H1 (cell line): ENCODE results near the gene BRICD5. TPM values are rescaled to one million over a fixed set of nuclear protein-coding genes. Genes with fewer than 3 reads are reported as not detected.

ENCODE experiments used
- CTCF ChIA-PET: fragments of 300-600 bp; sonication (Branson Sonifier 250); formaldehyde crosslinking; loops from one replicate; lab custom pipeline; 2021; ENCODE audit not compliant: partially characterized antibody; lab: Charles Lee
- POLR2A ChIA-PET: fragments of 300-600 bp; sonication (Branson Sonifier 250); formaldehyde crosslinking; loops from one replicate; lab custom pipeline; 2021; ENCODE audit warnings: inconsistent platforms; ENCODE audit not compliant: partially characterized antibody; lab: Charles Lee
- DNase-seq, 2 experiments: peaks; one replicate each; pipeline versions ENCODE4 v3.0.0 to v3.0.0-alpha.2; 2010 to 2022; ENCODE audit warnings: low spot score in 2 of 2, low read depth in 1 of 2, mixed read lengths in 1 of 2
- FAIRE-seq: peaks from 2 replicates; lab custom pipeline; 2011; peaks lifted over from hg19 to GRCh38; lab: Jason Lieb, UNC
- H2AFZ ChIP-seq: 2 replicates; pipeline ENCODE4 v1.8.1; 2012; ENCODE audit warnings: low read length, inconsistent platforms
- H2AK5ac ChIP-seq: 2 replicates; pipeline ENCODE4 v1.6.1; 2013; ENCODE audit warnings: low read depth, low read length
- H2BK120ac ChIP-seq: replicated peaks from 2 replicates; pipeline ENCODE3; 2013; ENCODE audit warnings: low read depth, low read length, inconsistent platforms
- H2BK12ac ChIP-seq: 2 replicates; pipeline ENCODE4 v1.6.1; 2013; ENCODE audit warnings: low read depth, low read length
- H2BK15ac ChIP-seq: 2 replicates; pipeline ENCODE4 v1.6.1; 2013; ENCODE audit warnings: low read length
- H2BK20ac ChIP-seq: 2 replicates; pipeline ENCODE4 v1.6.1; 2013; ENCODE audit warnings: low read length
- H2BK5ac ChIP-seq: 2 replicates; pipeline ENCODE4 v1.6.1; 2013; ENCODE audit warnings: low read depth, low read length
- H3K14ac ChIP-seq: 2 replicates; pipeline ENCODE4 v1.6.1; 2013; ENCODE audit warnings: inconsistent platforms; ENCODE audit not compliant: insufficient read length
- H3K18ac ChIP-seq: 2 replicates; pipeline ENCODE4 v1.6.1; 2013; ENCODE audit warnings: low read length; ENCODE audit errors: extremely low read depth
- H3K23ac ChIP-seq: 2 replicates; pipeline ENCODE4 v1.6.1; 2013; ENCODE audit warnings: inconsistent platforms; ENCODE audit not compliant: insufficient read length
- H3K23me2 ChIP-seq: 2 replicates; pipeline ENCODE4 v1.6.1; 2013; ENCODE audit warnings: low read depth, low read length
- H3K27ac ChIP-seq: 2 replicates; pipeline ENCODE4 v1.6.1; 2011; ENCODE audit warnings: low read depth, low read length, inconsistent platforms
- H3K27me3 ChIP-seq, 4 experiments: replicated peaks in 1 of 4; 1 replicate in 1 of 4; 2 replicates in 3 of 4; pipeline versions ENCODE4 v1.6.1 to v1.8.1; 2011 to 2013; ENCODE audit warnings: low read length in 3 of 4, mild to moderate bottlenecking in 3 of 4, inconsistent platforms in 2 of 4, mixed read lengths in 2 of 4, moderate library complexity in 1 of 4; ENCODE audit not compliant: control insufficient read depth in 3 of 4, insufficient read depth in 3 of 4; ENCODE audit errors: extremely low read depth in 1 of 4
- H3K36me3 ChIP-seq, 4 experiments: 2 replicates each; pipeline versions ENCODE4 v1.6.1 to v1.8.1; 2011 to 2013; ENCODE audit warnings: mild to moderate bottlenecking in 4 of 4, low read length in 3 of 4, moderate library complexity in 2 of 4, control low read depth in 1 of 4, inconsistent platforms in 1 of 4; ENCODE audit not compliant: insufficient read depth in 4 of 4, control insufficient read depth in 2 of 4
- H3K4ac ChIP-seq: replicated peaks from 2 replicates; pipeline ENCODE3; 2013; ENCODE audit warnings: low read length, low read depth, mixed read lengths, inconsistent platforms; ENCODE audit not compliant: insufficient read length
- H3K4me1 ChIP-seq, 4 experiments: replicated peaks in 1 of 4; 1 replicate in 1 of 4; 2 replicates in 3 of 4; pipeline versions ENCODE4 v1.6.1 to v1.8.1; 2011 to 2013; ENCODE audit warnings: low read length in 3 of 4, inconsistent platforms in 2 of 4, mixed read lengths in 1 of 4; ENCODE audit not compliant: insufficient read depth in 4 of 4, control insufficient read depth in 3 of 4
- H3K4me2 ChIP-seq, 2 experiments: 2 replicates each; pipeline versions ENCODE4 v1.6.1 to v1.8.1; 2011 to 2013; ENCODE audit warnings: low read depth in 2 of 2, low read length in 2 of 2, control low read depth in 1 of 2, inconsistent platforms in 1 of 2, mild to moderate bottlenecking in 1 of 2; ENCODE audit not compliant: insufficient read depth in 1 of 2
- H3K4me3 ChIP-seq, 4 experiments: fragments of 200-600, 300-600 bp in 1 of 4; sonication (generic), shearing (Covaris generic), sonication (Bioruptor Twin) in 1 of 4; 2 replicates each; pipeline versions ENCODE4 v1.5.1 to v1.8.1; 2011 to 2016; ENCODE audit warnings: low read length in 4 of 4, low read depth in 3 of 4, control low read depth in 2 of 4, inconsistent platforms in 2 of 4, mild to moderate bottlenecking in 2 of 4, mixed read lengths in 1 of 4, moderate library complexity in 1 of 4; ENCODE audit not compliant: insufficient read depth in 2 of 4; ENCODE audit errors: extremely low read depth in 1 of 4
- H3K56ac ChIP-seq: replicated peaks from 2 replicates; pipeline ENCODE3; 2013; ENCODE audit warnings: low read depth, mild to moderate bottlenecking, mixed read lengths, low read length, inconsistent platforms; ENCODE audit not compliant: insufficient read length
- H3K79me1 ChIP-seq: 2 replicates; pipeline ENCODE4 v1.6.1; 2013; ENCODE audit warnings: low read depth, low read length, control low read depth
- H3K79me2 ChIP-seq, 2 experiments: 2 replicates each; pipeline versions ENCODE4 v1.6.1 to v1.8.1; 2012 to 2013; ENCODE audit warnings: low read length in 2 of 2, mild to moderate bottlenecking in 2 of 2, inconsistent platforms in 1 of 2; ENCODE audit not compliant: insufficient read depth in 2 of 2, control insufficient read depth in 1 of 2
- H3K9ac ChIP-seq, 4 experiments: replicated peaks in 1 of 4; 1 replicate in 1 of 4; 2 replicates in 3 of 4; pipeline versions ENCODE4 v1.6.1 to v1.8.1; 2011 to 2013; ENCODE audit warnings: low read depth in 3 of 4, low read length in 3 of 4, control low read depth in 2 of 4, mild to moderate bottlenecking in 2 of 4, moderate library complexity in 2 of 4, inconsistent platforms in 1 of 4; ENCODE audit errors: extremely low read depth in 1 of 4
- H3K9me3 ChIP-seq, 2 experiments: 2 replicates each; pipeline versions ENCODE4 v1.6.1 to v1.8.1; 2012 to 2013; ENCODE audit warnings: mild to moderate bottlenecking in 2 of 2, moderate library complexity in 2 of 2, control low read depth in 1 of 2, inconsistent platforms in 1 of 2, low read depth in 1 of 2, low read length in 1 of 2, mixed read lengths in 1 of 2; ENCODE audit not compliant: insufficient read depth in 2 of 2
- H4K20me1 ChIP-seq, 2 experiments: replicated peaks in 1 of 2; 2 replicates each; pipeline versions ENCODE3 to v1.8.1; 2011 to 2013; ENCODE audit warnings: inconsistent platforms in 2 of 2, low read length in 2 of 2, mild to moderate bottlenecking in 1 of 2; ENCODE audit not compliant: insufficient read depth in 2 of 2, control insufficient read depth in 1 of 2
- H4K5ac ChIP-seq: 2 replicates; pipeline ENCODE4 v1.6.1; 2013; ENCODE audit warnings: low read length, low read depth, mixed read lengths, inconsistent platforms; ENCODE audit not compliant: insufficient read length
- H4K8ac ChIP-seq: 2 replicates; pipeline ENCODE4 v1.8.0; 2013; ENCODE audit warnings: mild to moderate bottlenecking, moderate library complexity, low read length, inconsistent platforms; ENCODE audit not compliant: insufficient read depth; ENCODE audit errors: extremely low read depth
- H4K91ac ChIP-seq: replicated peaks from 2 replicates; pipeline ENCODE3; 2013; ENCODE audit warnings: low read length, mixed read lengths, inconsistent platforms; ENCODE audit not compliant: insufficient read length
- ASH2L ChIP-seq: fragments of 200-600, 300-600 bp; sonication (generic); IDR thresholded peaks from one replicate; pipeline ENCODE4 v1.7.1; 2017; ENCODE audit warnings: low read length
- CBX8 ChIP-seq: fragments of 300-800, 300-1000 bp; sonication (generic); IDR thresholded peaks from 2 replicates; pipeline ENCODE4 v1.7.1; 2016; ENCODE audit warnings: low read depth, low read length, borderline replicate concordance
- EP300 ChIP-seq, 2 experiments: IDR thresholded peaks; 1 replicate in 1 of 2; 2 replicates in 1 of 2; pipeline ENCODE4 v1.6.1; 2011 to 2012; ENCODE audit warnings: low read depth in 2 of 2, low read length in 2 of 2, mild to moderate bottlenecking in 2 of 2, borderline replicate concordance in 1 of 2, inconsistent platforms in 1 of 2, moderate library complexity in 1 of 2
- GABPA ChIP-seq: IDR thresholded peaks from 2 replicates; pipeline ENCODE4 v1.6.1; 2011; ENCODE audit warnings: mild to moderate bottlenecking, low read length, moderate library complexity, borderline replicate concordance; ENCODE audit not compliant: insufficient read depth
- JUN ChIP-seq: IDR thresholded peaks from 2 replicates; pipeline ENCODE4 v1.6.1; 2011; ENCODE audit warnings: low read depth, mild to moderate bottlenecking, improper control_type of control experiment, low read length
- KDM5A ChIP-seq: fragments of 200-600 bp; IDR thresholded peaks from 2 replicates; pipeline ENCODE4 v1.7.1; 2012; ENCODE audit warnings: mild to moderate bottlenecking, low read length, inconsistent platforms, mixed read lengths
- NRF1 ChIP-seq: IDR thresholded peaks from 2 replicates; pipeline ENCODE4 v1.6.1; 2011; ENCODE audit warnings: mild to moderate bottlenecking, low read depth, low read length, improper control_type of control experiment
- POLR2AphosphoS5 ChIP-seq: IDR thresholded peaks from 2 replicates; pipeline ENCODE4 v1.6.1; 2011; ENCODE audit warnings: low read depth, low read length
- RBBP5 ChIP-seq: IDR thresholded peaks from 2 replicates; pipeline ENCODE4 v1.7.1; 2012; ENCODE audit warnings: low read depth, mild to moderate bottlenecking, inconsistent platforms, low read length, moderate library complexity, borderline replicate concordance
- SP4 ChIP-seq: IDR thresholded peaks from 2 replicates; pipeline ENCODE4 v1.6.1; 2012; ENCODE audit warnings: low read length, inconsistent platforms
- TBP ChIP-seq: IDR thresholded peaks from 2 replicates; pipeline ENCODE4 v1.6.1; 2011; ENCODE audit warnings: low read depth, low read length, improper control_type of control experiment
- WGBS, 2 experiments: shearing (Covaris generic) in 1 of 2; methylation state at CpG; one replicate each; pipeline versions ENCODE4 v1.1.6 to v1.1.7; 2013 to 2015; ENCODE audit warnings: low lambda C conversion rate in 2 of 2, mixed read lengths in 2 of 2, inconsistent platforms in 1 of 2, low coverage in 1 of 2, missing lambda C conversion rate in 1 of 2; ENCODE audit not compliant: insufficient replicate concordance in 2 of 2, insufficient coverage in 1 of 2, insufficient read length in 1 of 2; ENCODE audit errors: extremely low coverage in 1 of 2, missing lambda C conversion rate in 1 of 2; 5-methylcytosine and 5-hydroxymethylcytosine counted together
- polyA plus RNA-seq, 7 experiments: library from polyadenylated mRNA; depleted of rRNA in 3 of 7; stranded (reverse) in 5 of 7; unstranded in 2 of 7; fragments of >200 nt in 5 of 7; fragments of 200-250 nt in 2 of 7; gene quantifications; 1 replicate in 5 of 7; 2 replicates in 1 of 7; 4 replicates in 1 of 7; pipeline versions ENCODE4 v1.2.1 to v1.2.3, GENCODE V29; 2011 to 2013; ENCODE audit warnings: missing spikeins in 2 of 7, mixed read lengths in 2 of 7
- total RNA-seq: library from RNA; stranded (reverse); fragmentation: NEBNext Ultra II Directional; extraction: Animal tissue kit (Norgen Biotek cat#: 25700); gene quantifications from 2 replicates; pipeline ENCODE4 v1.2.1, GENCODE V29; 2021
- TF ChIP-seq, protein P1 (sequence below): IDR thresholded peaks from 2 replicates; pipeline ENCODE4 v1.6.1; 2011; ENCODE audit warnings: low read depth, mild to moderate bottlenecking, low read length; ENCODE audit not compliant: insufficient read depth

Gene BRICD5
- total and polyA plus RNA-seq, 2 of the 8 experiments (the other 6 are each of a cell fraction or from before 2014, with no cell fraction given) = 8.5 to 14.2 TPM

DNA sequence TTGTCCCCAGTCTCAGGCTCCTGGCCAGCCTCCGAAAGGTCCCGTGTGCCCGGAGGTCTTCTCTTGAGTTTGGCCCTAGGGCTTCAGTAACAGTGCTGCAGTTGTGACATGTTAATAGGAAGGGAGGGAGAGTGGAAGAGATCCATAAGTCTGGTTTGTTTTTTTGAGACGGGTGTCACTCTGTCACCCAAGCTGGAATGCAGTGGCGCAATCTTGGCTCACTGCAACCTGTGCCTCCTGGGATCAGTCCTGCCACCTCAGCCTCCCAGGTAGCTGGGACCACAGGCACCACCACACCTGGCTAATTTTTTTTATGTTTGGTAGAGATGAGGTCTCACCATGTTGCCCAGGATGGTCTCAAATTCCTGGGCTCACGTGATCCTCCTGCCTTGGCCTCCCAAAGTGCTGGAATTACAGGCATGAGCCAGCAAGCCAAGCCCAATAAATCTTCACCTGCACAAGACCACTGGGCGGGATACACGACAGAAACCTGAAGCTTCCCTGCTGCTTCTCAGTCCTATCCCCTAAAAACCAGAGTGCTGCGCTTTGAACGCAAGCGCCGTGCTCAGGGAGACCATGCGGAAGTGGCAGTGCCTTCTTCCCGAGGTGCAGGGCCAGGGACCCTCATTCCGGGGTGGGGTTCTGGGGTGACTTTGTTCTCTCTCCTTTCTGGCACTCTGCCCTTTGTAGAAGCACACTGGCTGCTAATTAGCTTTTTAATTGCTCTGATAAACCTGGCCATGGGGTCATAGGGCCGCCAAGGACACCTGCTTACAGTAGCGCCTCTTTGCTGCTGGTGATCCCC, 44.2 kb downstream of the BRICD5 start:
- CTCF ChIA-PET = interaction anchor here (1.2 to 1.4 kb wide), 2 partner anchors 11 to 13 kb away, joined by 3 read pairs; no protein-coding TSS in a partner anchor
- no peak for TF ChIP-seq GABPA
- TF ChIP-seq KDM5A = no peak
- TF ChIP-seq TBP = no peak
- TF ChIP-seq POLR2AphosphoS5 = no peak
- TF ChIP-seq ASH2L = no peak
- no peak for TF ChIP-seq SP4
- TF ChIP-seq EP300 (IDR thresholded peaks at IDR 0.05; ENCODE audit: borderline replicate concordance in 1 of 2, low read depth in 2 of 2, low read length in 2 of 2) = no peak
- TF ChIP-seq, protein P1, sequence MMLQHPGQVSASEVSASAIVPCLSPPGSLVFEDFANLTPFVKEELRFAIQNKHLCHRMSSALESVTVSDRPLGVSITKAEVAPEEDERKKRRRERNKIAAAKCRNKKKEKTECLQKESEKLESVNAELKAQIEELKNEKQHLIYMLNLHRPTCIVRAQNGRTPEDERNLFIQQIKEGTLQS = no peak
- no peak for TF ChIP-seq NRF1
- TF ChIP-seq CBX8 = no peak
- no peak for TF ChIP-seq RBBP5
- no peak for TF ChIP-seq JUN

More for the DNA sequence above, 44.2 kb downstream of the BRICD5 start:
- Histone ChIP-seq H3K36me3 (peaks cover 11 to 30% (median 25%) of the 10 kb centered on the region in 4 experiments; a peak in 7 of 8 replicates), H3K23me2 (no peaks in the 10 kb centered on the region), H3K14ac (no peak overlapping the region), H2BK15ac (no peak overlapping the region), H3K56ac (no peak overlapping the region), H3K4me2 (no peak overlapping the region), H3K4ac (no peak overlapping the region), H3K23ac (no peak overlapping the region), H3K79me2 (peaks cover 8 to 33% of the 10 kb centered on the region in 2 experiments; a peak in 3 of 4 replicates), H4K91ac (no peak overlapping the region), H2AFZ (no peak overlapping the region), H4K5ac (no peak overlapping the region), H3K4me3 (no peak overlapping the region), H3K9ac (no peak overlapping the region), H2BK120ac (no peak overlapping the region), H3K18ac (no peak overlapping the region), H3K9me3 (peaks cover 0 to 17% of the 10 kb centered on the region in 2 experiments; a peak in 1 of 4 replicates), H2BK20ac (no peak overlapping the region), H3K4me1 (no peaks in the 10 kb centered on the region; a peak in 1 of 7 replicates), H4K20me1 (peaks cover 8 to 31% of the 10 kb centered on the region in 2 experiments), H4K8ac (no peak overlapping the region), H3K27ac (no peak overlapping the region), H2BK5ac (no peak overlapping the region), H2AK5ac (no peak overlapping the region), H3K79me1 (peaks cover 15% of the 10 kb centered on the region), H2BK12ac (no peak overlapping the region), H3K27me3 (no peaks in the 10 kb centered on the region)
- no peak for FAIRE-seq
- 95% methylated on average over 16 of the region's 17 CpGs; no CpG with 5 or more reads in 1 of the 2 experiments for WGBS, 2 experiments
- DNase-seq = no peak
- POLR2A ChIA-PET = interaction anchor here (0.7 to 13.5 kb wide), 8 partner anchors 10 to 1530 kb away, joined by 3 to 312 read pairs (median 6); partner anchors contain the start of genes METTL26, PGP, RAB26 and TRAF7
